ENCODE measurements around the gene HCN2.

- TF ChIP-seq CTCF (IDR thresholded peaks at IDR 0.05) = no peak
- TF ChIP-seq POLR2A (IDR thresholded peaks at IDR 0.05) = no peak
Measured at GRCh38 chr19:576768-577438, 12.8 kb upstream of the HCN2 start.

All from vagina (tissue), 2 donors.